ENCODE results near the gene POPDC2.

DNA sequence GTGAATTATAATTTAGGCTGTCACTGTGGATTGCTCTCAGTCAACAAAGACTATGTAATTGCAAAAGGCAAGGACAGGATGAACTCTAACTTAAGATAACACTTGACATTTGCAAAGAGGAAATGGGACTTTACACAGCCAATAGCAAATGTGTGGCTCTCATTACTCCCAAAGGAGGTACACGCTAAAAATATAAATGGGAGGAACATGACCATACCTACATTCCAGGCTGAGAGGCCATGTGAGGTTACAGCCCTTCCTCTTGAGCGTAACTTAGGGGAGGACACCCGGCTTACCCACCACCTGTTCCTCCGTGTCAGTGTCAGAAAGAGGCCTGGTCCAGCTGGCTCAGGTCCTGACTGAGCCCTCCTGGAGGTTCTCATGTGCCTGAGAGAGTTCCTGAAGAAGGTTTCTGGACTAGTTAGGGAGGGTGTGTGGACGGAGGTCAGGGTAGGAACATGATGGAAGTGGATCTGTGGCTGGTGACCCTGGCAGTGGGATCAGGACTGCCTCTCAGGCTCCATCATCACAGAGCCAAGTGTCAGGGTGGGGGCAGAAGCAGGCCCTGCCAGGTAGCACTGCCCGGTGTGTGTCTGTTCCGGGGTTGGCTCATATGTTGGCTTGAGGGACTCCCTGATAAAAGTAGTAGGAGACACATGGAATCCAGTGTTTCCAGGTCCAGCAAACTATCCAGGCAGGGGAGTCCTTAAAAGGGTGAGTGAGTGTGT lies 7.9 kb downstream of the POPDC2 start:
- TF ChIP-seq, protein P1, sequence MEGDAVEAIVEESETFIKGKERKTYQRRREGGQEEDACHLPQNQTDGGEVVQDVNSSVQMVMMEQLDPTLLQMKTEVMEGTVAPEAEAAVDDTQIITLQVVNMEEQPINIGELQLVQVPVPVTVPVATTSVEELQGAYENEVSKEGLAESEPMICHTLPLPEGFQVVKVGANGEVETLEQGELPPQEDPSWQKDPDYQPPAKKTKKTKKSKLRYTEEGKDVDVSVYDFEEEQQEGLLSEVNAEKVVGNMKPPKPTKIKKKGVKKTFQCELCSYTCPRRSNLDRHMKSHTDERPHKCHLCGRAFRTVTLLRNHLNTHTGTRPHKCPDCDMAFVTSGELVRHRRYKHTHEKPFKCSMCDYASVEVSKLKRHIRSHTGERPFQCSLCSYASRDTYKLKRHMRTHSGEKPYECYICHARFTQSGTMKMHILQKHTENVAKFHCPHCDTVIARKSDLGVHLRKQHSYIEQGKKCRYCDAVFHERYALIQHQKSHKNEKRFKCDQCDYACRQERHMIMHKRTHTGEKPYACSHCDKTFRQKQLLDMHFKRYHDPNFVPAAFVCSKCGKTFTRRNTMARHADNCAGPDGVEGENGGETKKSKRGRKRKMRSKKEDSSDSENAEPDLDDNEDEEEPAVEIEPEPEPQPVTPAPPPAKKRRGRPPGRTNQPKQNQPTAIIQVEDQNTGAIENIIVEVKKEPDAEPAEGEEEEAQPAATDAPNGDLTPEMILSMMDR (IDR thresholded peaks at IDR 0.05), result no peak
- TF ChIP-seq EZH2 (IDR thresholded peaks at IDR 0.05; ENCODE audit: borderline replicate concordance, insufficient read depth, low read depth, low read length, poor library complexity, severe bottlenecking), result no peak
